Peyer's patch (tissue), 4 donors: ENCODE results near the gene CABCOCO1. TPM values are rescaled to one million over a fixed set of nuclear protein-coding genes. Genes with fewer than 3 reads are reported as not detected.

Experiments used
- DNase-seq, 3 donors: peaks; one replicate each; pipeline ENCODE4 v3.0.0-alpha.2; 2017 to 2019
- H3K27ac ChIP-seq, 4 donors: fragments of 200-600 bp; sonication (generic); one replicate each; pipeline ENCODE4 v1.5.1; 2016 to 2019
- H3K27me3 ChIP-seq, 2 donors: fragments of 200-600 bp; sonication (generic); one replicate each; pipeline ENCODE4 v1.5.1; 2019
- H3K36me3 ChIP-seq, 3 donors: fragments of 200-600 bp; sonication (generic); one replicate each; pipeline ENCODE4 v1.5.1; 2016 to 2019
- H3K4me1 ChIP-seq, 4 donors: fragments of 200-600 bp; sonication (generic); one replicate each; pipeline ENCODE4 v1.5.1; 2016 to 2019
- H3K4me3 ChIP-seq, 4 donors: fragments of 200-600 bp; sonication (generic); 1 replicate in 3 of 4; 2 replicates in 1 of 4; pipeline ENCODE4 v1.5.1; 2016 to 2019; ENCODE audit warnings: mild to moderate bottlenecking in 1 of 4
- H3K9me3 ChIP-seq, 4 donors: fragments of 200-600 bp; sonication (generic); one replicate each; pipeline ENCODE4 v1.5.1; 2016 to 2019; ENCODE audit warnings: mild to moderate bottlenecking in 1 of 4
- CTCF ChIP-seq, 6 experiments: fragments of 450-650 bp in 4 of 6; fragments of 200-600 bp in 2 of 6; sonication (generic) in 1 of 6; IDR thresholded peaks; one replicate each; pipeline ENCODE4 v1.5.1; 2017 to 2019; ENCODE audit warnings: antibody characterized with exemption in 6 of 6, mild to moderate bottlenecking in 3 of 6, moderate library complexity in 1 of 6
- POLR2A ChIP-seq, 2 donors: fragments of 450-650 bp; IDR thresholded peaks; one replicate each; pipeline ENCODE4 v1.5.1; 2017; ENCODE audit warnings: antibody characterized with exemption in 2 of 2, mild to moderate bottlenecking in 2 of 2, moderate library complexity in 2 of 2
- total RNA-seq, 4 donors: library from RNA; depleted of rRNA; stranded (reverse); fragments of >200 nt; gene quantifications; one replicate each; pipeline ENCODE4 v1.1.0, GENCODE V29; 2016

Gene CABCOCO1
- total RNA-seq, 4 donors from 2014 or later: not detected

DNA sequence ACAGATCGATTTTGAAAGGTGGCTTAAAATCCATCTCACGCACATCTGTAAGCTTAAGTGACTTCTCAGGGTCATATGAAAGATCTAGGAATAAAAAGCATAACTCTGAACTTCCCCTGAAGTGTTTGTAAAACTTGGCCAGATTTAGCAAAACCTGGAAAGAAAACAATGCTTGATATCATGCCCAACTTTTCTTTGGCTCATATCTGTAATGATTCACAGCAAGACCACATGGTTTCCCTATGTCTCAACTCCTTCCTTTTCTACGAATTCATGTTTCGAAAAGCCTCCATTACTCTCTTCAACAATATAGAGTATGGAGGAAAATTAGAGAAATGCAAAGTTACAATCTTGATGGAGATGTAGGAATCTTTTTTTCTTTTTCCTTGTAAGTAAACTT lies 20.1 kb upstream of the CABCOCO1 start:
- H3K4me3 ChIP-seq: no peak overlapping the region
- no peaks in the 10 kb centered on the region for H3K9me3 ChIP-seq
- no peak for TF ChIP-seq POLR2A (IDR thresholded peaks at IDR 0.05)
- TF ChIP-seq CTCF (IDR thresholded peaks at IDR 0.05): no peak
- no peak for DNase-seq
- H3K4me1 ChIP-seq: no peaks in the 10 kb centered on the region
- no peaks in the 10 kb centered on the region for H3K27me3 ChIP-seq
- H3K36me3 ChIP-seq: no peaks in the 10 kb centered on the region
- H3K27ac ChIP-seq: no peak overlapping the region

DNA sequence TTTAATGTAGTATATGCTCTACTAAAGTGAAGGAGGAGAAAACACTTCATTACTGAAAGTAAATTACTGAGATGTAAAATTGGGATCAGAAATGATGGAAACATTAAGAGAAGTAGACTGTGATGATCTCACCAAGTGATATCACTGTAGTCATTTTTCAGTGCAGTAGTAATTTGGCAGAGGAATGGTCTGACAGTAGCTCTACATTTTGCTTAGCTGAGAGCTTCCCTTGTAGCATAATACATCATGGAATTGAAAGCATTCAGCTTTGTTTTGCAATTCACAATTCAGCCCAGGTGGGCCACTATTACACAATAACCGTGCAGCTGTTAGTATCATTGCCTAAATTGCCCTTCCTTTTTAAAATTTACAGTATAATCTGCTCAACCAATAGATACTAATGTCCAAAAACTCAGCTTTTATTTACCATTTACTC lies 19.4 kb upstream of the CABCOCO1 start:
- Histone ChIP-seq H3K36me3 (no peaks in the 10 kb centered on the region), H3K9me3 (no peaks in the 10 kb centered on the region), H3K4me1 (no peaks in the 10 kb centered on the region), H3K27ac (no peak overlapping the region), H3K27me3 (no peaks in the 10 kb centered on the region), H3K4me3 (no peak overlapping the region)
- no peak for DNase-seq
- TF ChIP-seq POLR2A (IDR thresholded peaks at IDR 0.05): no peak
- TF ChIP-seq CTCF (IDR thresholded peaks at IDR 0.05): no peak

DNA sequence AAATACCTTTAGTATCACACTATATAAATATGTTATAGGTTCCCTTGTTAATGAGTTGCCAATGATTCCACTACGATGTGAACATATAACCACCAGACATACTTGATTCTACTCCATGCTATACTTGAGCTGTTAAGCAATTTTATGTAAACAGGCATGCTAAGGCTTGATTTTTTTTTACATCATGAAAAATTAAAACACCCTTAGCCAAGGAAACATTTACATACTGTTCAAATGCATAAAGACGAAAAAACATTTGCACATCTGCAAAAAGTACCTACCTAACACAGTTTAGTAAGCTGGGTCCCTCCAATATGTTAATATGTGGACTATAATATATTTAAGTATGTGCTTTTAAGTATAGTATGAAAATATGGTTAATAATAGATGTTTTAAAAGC lies 9.0 kb upstream of the CABCOCO1 start:
- no peak for DNase-seq
- no peak for TF ChIP-seq POLR2A (IDR thresholded peaks at IDR 0.05)
- no peak for TF ChIP-seq CTCF (IDR thresholded peaks at IDR 0.05)
- Histone ChIP-seq H3K9me3 (no peaks in the 10 kb centered on the region), H3K4me1 (no peaks in the 10 kb centered on the region), H3K4me3 (no peak overlapping the region), H3K27me3 (no peaks in the 10 kb centered on the region), H3K36me3 (no peaks in the 10 kb centered on the region), H3K27ac (no peak overlapping the region)

- Histone ChIP-seq H3K9me3 (no peaks in the 10 kb centered on the region), H3K4me3 (no peak overlapping the region), H3K36me3 (no peaks in the 10 kb centered on the region), H3K27me3 (no peaks in the 10 kb centered on the region), H3K4me1 (no peaks in the 10 kb centered on the region), H3K27ac (no peak overlapping the region)
- no peak for TF ChIP-seq POLR2A (IDR thresholded peaks at IDR 0.05)
- TF ChIP-seq CTCF (IDR thresholded peaks at IDR 0.05): no peak
- no peak for DNase-seq
These were observed 7.3 kb upstream of the CABCOCO1 start for GRCh38 chr10:61655335-61655851.

DNA sequence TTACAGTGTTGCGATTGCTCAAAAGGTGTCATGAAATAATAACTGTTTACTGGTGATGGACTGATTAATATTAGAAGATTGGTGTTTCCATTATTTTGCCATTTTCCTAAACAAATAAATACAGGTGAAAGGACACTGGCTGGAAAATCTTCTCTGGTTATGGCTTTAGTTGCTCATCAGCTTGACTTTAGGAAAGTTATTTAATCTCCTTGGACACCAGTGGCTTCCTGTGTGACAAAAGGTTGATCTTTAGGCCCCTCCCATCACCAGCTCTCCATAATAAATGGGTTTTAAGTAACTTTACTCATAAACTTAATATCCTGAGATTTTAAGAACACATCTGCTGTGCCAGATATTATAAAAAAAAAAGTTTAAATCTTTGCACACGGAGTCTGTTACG lies 737 bp downstream of the CABCOCO1 start:
- Histone ChIP-seq H3K36me3 (no peaks in the 10 kb centered on the region), H3K9me3 (no peaks in the 10 kb centered on the region), H3K27me3 (no peaks in the 10 kb centered on the region), H3K27ac (peak overlapping the region in 1 of 4 donors; percentile 69), H3K4me1 (no peaks in the 10 kb centered on the region), H3K4me3 (peak overlapping the region in 2 of 4 donors; percentile 60)
- no peak for DNase-seq
- TF ChIP-seq POLR2A (IDR thresholded peaks at IDR 0.05): no peak

DNA sequence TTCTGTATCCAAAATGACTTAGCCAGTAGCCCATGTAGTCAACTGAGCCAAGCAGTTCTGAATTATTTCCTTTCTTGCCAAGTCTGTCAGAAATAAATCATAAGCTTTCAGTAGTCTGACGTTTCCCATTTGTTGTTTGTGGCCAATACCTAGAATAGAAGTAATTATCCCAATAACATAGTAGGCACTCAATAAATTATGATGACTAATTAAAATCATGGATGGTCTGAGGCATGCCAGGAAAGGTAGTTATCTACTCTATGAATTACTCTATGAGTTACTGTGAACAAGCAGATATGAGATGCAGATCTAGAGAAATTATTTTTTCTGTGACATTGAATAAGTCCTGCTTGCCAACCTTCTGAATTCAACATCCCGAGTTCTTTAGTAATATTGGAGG lies 2.3 kb downstream of the CABCOCO1 start:
- DNase-seq: no peak
- Histone ChIP-seq H3K4me3 (no peak overlapping the region), H3K9me3 (no peaks in the 10 kb centered on the region), H3K36me3 (no peaks in the 10 kb centered on the region), H3K27me3 (no peaks in the 10 kb centered on the region), H3K27ac (no peak overlapping the region), H3K4me1 (no peaks in the 10 kb centered on the region)
- no peak for TF ChIP-seq CTCF (IDR thresholded peaks at IDR 0.05)
- no peak for TF ChIP-seq POLR2A (IDR thresholded peaks at IDR 0.05)
